Endothelial cell of umbilical vein (primary cell): ENCODE measurements around the gene H1-8. TPM values are rescaled to one million over a fixed set of nuclear protein-coding genes. Genes with fewer than 3 reads are reported as not detected.

Source experiments
- BruUV-seq: library from RNA; stranded (reverse); fragments of 400-500 nt; replicated peaks from 2 replicates; lab custom pipeline; 2021; lab: Mats Ljungman, UMichigan
- CTCF ChIA-PET: fragments of 300-600, 350-600 bp; sonication (Branson Sonifier 250); formaldehyde crosslinking; loops from one replicate; lab custom pipeline; 2021; ENCODE audit warnings: antibody characterized with exemption, inconsistent platforms; lab: Charles Lee
- POLR2A ChIA-PET: fragments of 300-600, 350-600 bp; sonication (Branson Sonifier 250); formaldehyde crosslinking; loops from one replicate; lab custom pipeline; 2021; ENCODE audit warnings: antibody characterized with exemption, inconsistent platforms; lab: Charles Lee
- DNase-seq: peaks from one replicate; pipeline ENCODE4 v3.0.0-alpha.2; 2011; ENCODE audit warnings: low read depth, low spot score
- FAIRE-seq: peaks from 2 replicates; lab custom pipeline; 2011; peaks lifted over from hg19 to GRCh38; lab: Jason Lieb, UNC
- H2AFZ ChIP-seq: 2 replicates; pipeline ENCODE4 v1.6.0; 2012; ENCODE audit warnings: low read depth, low read length, control low read depth, inconsistent platforms
- H3K27ac ChIP-seq: 2 replicates; pipeline ENCODE4 v1.5.1; 2011; ENCODE audit warnings: low read depth, mild to moderate bottlenecking, control low read depth, low read length, moderate library complexity; ENCODE audit not compliant: insufficient read depth
- H3K27me3 ChIP-seq, 2 experiments: 2 replicates each; pipeline versions ENCODE4 v1.6.0 to v1.6.1; 2011; ENCODE audit warnings: low read length in 2 of 2, mixed read lengths in 1 of 2; ENCODE audit not compliant: control insufficient read depth in 2 of 2, insufficient read depth in 2 of 2
- H3K36me3 ChIP-seq, 2 experiments: 2 replicates in 1 of 2; 3 replicates in 1 of 2; pipeline ENCODE4 v1.5.1; 2011; ENCODE audit warnings: low read length in 2 of 2, mild to moderate bottlenecking in 1 of 2, moderate library complexity in 1 of 2; ENCODE audit not compliant: control insufficient read depth in 2 of 2, insufficient read depth in 2 of 2; ENCODE audit errors: extremely low read depth in 1 of 2
- H3K4me1 ChIP-seq: 3 replicates; pipeline ENCODE4 v1.5.1; 2011; ENCODE audit warnings: mild to moderate bottlenecking, low read length; ENCODE audit not compliant: control insufficient read depth, insufficient read depth; ENCODE audit errors: extremely low read depth
- H3K4me2 ChIP-seq: 2 replicates; pipeline ENCODE4 v1.6.1; 2011; ENCODE audit warnings: low read length, control low read depth, mixed read lengths; ENCODE audit not compliant: insufficient read depth
- H3K4me3 ChIP-seq, 3 experiments: fragments of 200-600 bp in 1 of 3; sonication (generic), shearing (Covaris generic) in 1 of 3; replicated peaks in 1 of 3; 2 replicates each; pipeline ENCODE4 v1.5.1; 2011 to 2016; ENCODE audit warnings: control low read depth in 3 of 3, low read length in 3 of 3, mild to moderate bottlenecking in 2 of 3, inconsistent platforms in 1 of 3, low read depth in 1 of 3, moderate library complexity in 1 of 3; ENCODE audit not compliant: insufficient read depth in 1 of 3
- H3K79me2 ChIP-seq: 2 replicates; pipeline ENCODE4 v1.6.0; 2012; ENCODE audit warnings: low read length, inconsistent platforms; ENCODE audit not compliant: control insufficient read depth, insufficient read depth
- H3K9ac ChIP-seq: replicated peaks from 2 replicates; pipeline ENCODE3; 2011; ENCODE audit warnings: low read length, control low read depth; ENCODE audit not compliant: insufficient read depth; ENCODE audit errors: extremely low read depth
- H3K9me1 ChIP-seq: replicated peaks from 3 replicates; pipeline ENCODE4 v1.6.0; 2011; ENCODE audit warnings: mild to moderate bottlenecking, low read length; ENCODE audit not compliant: control insufficient read depth, insufficient read depth; ENCODE audit errors: extremely low read depth
- H3K9me3 ChIP-seq: replicated peaks from 2 replicates; pipeline ENCODE4 v1.5.1; 2012; ENCODE audit warnings: low read length, inconsistent platforms; ENCODE audit not compliant: control insufficient read depth, insufficient read depth
- H4K20me1 ChIP-seq: replicated peaks from 2 replicates; pipeline ENCODE3; 2011; ENCODE audit warnings: mild to moderate bottlenecking, low read length; ENCODE audit not compliant: control insufficient read depth, insufficient read depth; ENCODE audit errors: extremely low read depth
- CTCF ChIP-seq, 2 donors: IDR thresholded peaks; 1 replicate in 1 of 2; 2 replicates in 1 of 2; pipeline ENCODE4 v1.5.1; 2011; ENCODE audit warnings: low read length in 2 of 2, mild to moderate bottlenecking in 2 of 2, moderate library complexity in 2 of 2, control low read depth in 1 of 2, inconsistent platforms in 1 of 2, low read depth in 1 of 2; ENCODE audit not compliant: insufficient read depth in 1 of 2; ENCODE audit errors: extremely low read depth in 1 of 2
- EZH2 ChIP-seq: IDR thresholded peaks from 2 replicates; pipeline ENCODE4 v1.6.1; 2012; ENCODE audit warnings: borderline replicate concordance, low read depth, mild to moderate bottlenecking, moderate library complexity, low read length, inconsistent platforms; ENCODE audit not compliant: severe bottlenecking
- FOS ChIP-seq: IDR thresholded peaks from 2 replicates; pipeline ENCODE4 v1.6.1; 2011; ENCODE audit warnings: mild to moderate bottlenecking, low read length, moderate library complexity, borderline replicate concordance; ENCODE audit not compliant: insufficient read depth
- GATA2 ChIP-seq: IDR thresholded peaks from 2 replicates; pipeline ENCODE4 v1.7.0; 2011; ENCODE audit warnings: low read depth, mild to moderate bottlenecking, moderate library complexity, mixed read lengths, low read length; ENCODE audit not compliant: insufficient read length, insufficient read depth
- JUN ChIP-seq: IDR thresholded peaks from 2 replicates; pipeline ENCODE4 v1.6.1; 2011; ENCODE audit warnings: borderline replicate concordance, low read depth; ENCODE audit not compliant: insufficient read length, insufficient read depth
- MAX ChIP-seq: IDR thresholded peaks from 2 replicates; pipeline ENCODE4 v1.6.1; 2011; ENCODE audit not compliant: insufficient read depth, insufficient read length
- MYC ChIP-seq: IDR thresholded peaks from one replicate; pipeline ENCODE4 v1.6.1; 2011; ENCODE audit warnings: mild to moderate bottlenecking, low read depth, low read length
- POLR2A ChIP-seq: IDR thresholded peaks from 2 replicates; pipeline ENCODE4 v1.6.1; 2012; ENCODE audit warnings: low read depth, mild to moderate bottlenecking, control low read depth, low read length
- POLR2AphosphoS5 ChIP-seq: IDR thresholded peaks from 2 replicates; pipeline ENCODE4 v1.6.1; 2012; ENCODE audit warnings: low read depth, mild to moderate bottlenecking, control low read depth, low read length, moderate library complexity; ENCODE audit not compliant: insufficient read depth
- dilution Hi-C: fragments of 300-500 bp; cut with MboI; formaldehyde crosslinking; loops from one replicate; pipeline ENCODE4 v1.15.0; 2019; ENCODE audit warnings: low sequenced_read_pairs; ENCODE audit not compliant: extremely low pct_ligation_motif_present
- intact Hi-C: fragments of 100-400 bp; cut with micrococcal nuclease; formaldehyde crosslinking; loops from one replicate; pipeline ENCODE4 v1.10.0; 2022
- polyA plus RNA-seq, 4 experiments: library from polyadenylated mRNA; depleted of rRNA in 3 of 4; stranded (reverse) in 3 of 4; unstranded in 1 of 4; fragments of >200 nt; gene quantifications; 2 replicates each; pipeline versions ENCODE4 v1.2.1 to v1.2.3, GENCODE V29; 2011 to 2012; ENCODE audit warnings: missing spikeins in 1 of 4
- total RNA-seq: library from RNA; stranded (reverse); gene quantifications from 2 replicates; pipeline ENCODE4 v1.2.3, GENCODE V29; 2021

Gene H1-8
- total and polyA plus RNA-seq, 2 donors (not counting 3 experiments of a cell fraction or from before 2014, with no cell fraction given), result not detected

- H3K9ac ChIP-seq, result no peak within 1 kb of the TSS
- H3K9me1 ChIP-seq, result no peaks in the 10 kb centered on the region
- FAIRE-seq (no peak), DNase-seq (no peak)
- intact Hi-C loops (no loop called here), dilution Hi-C loops (no loop called here)
- peaks cover 11% of the 10 kb centered on the region for H3K4me1 ChIP-seq
- H3K27me3 ChIP-seq, result no peaks in the 10 kb centered on the region
- TF ChIP-seq GATA2 (no peak), FOS (no peak), POLR2AphosphoS5 (no peak), CTCF (IDR thresholded peaks at IDR 0.05; ENCODE audit: extremely low read depth in 1 of 2, insufficient read depth in 1 of 2, low read depth in 1 of 2, low read length in 2 of 2) (no peak), MYC (no peak), EZH2 (no peak), POLR2A (no peak), MAX (no peak), JUN (no peak)
- H3K4me3 ChIP-seq, result no peak within 1 kb of the TSS
- H3K79me2 ChIP-seq, result no peaks in the 10 kb centered on the region
- no TSS peak for BruUV-seq
- H3K9me3 ChIP-seq, result no peaks in the 10 kb centered on the region
- H4K20me1 ChIP-seq, result no peaks in the 10 kb centered on the region
- POLR2A ChIA-PET, result interaction anchor here (0.6 kb wide), 1 partner anchor 231 kb away, joined by 3 read pairs; no protein-coding TSS in a partner anchor
- no peak within 1 kb of the TSS for H3K27ac ChIP-seq
- H3K36me3 ChIP-seq, result no peaks in the 10 kb centered on the region
- no peak within 1 kb of the TSS for H2AFZ ChIP-seq
- CTCF ChIA-PET, result no interaction called here
- no peak within 1 kb of the TSS for H3K4me2 ChIP-seq
These were observed 14.3 kb upstream of the H1-8 start, which contains the start of gene RHO for GRCh38 chr3:129528589-129529100. TSS of gene RHO (plus strand) at chr3:129528639. CDS start at chr3:129528734, 95 bp downstream.
